NCI-H1105 treated with DMSO at 0.1 percent for 48 hours (cell line): ENCODE data around the gene HJURP.

ENCODE experiments used
- DNase-seq: peaks from one replicate; lab custom pipeline; 2025; lab: John Stamatoyannopoulos, UW

Gene HJURP

DNA sequence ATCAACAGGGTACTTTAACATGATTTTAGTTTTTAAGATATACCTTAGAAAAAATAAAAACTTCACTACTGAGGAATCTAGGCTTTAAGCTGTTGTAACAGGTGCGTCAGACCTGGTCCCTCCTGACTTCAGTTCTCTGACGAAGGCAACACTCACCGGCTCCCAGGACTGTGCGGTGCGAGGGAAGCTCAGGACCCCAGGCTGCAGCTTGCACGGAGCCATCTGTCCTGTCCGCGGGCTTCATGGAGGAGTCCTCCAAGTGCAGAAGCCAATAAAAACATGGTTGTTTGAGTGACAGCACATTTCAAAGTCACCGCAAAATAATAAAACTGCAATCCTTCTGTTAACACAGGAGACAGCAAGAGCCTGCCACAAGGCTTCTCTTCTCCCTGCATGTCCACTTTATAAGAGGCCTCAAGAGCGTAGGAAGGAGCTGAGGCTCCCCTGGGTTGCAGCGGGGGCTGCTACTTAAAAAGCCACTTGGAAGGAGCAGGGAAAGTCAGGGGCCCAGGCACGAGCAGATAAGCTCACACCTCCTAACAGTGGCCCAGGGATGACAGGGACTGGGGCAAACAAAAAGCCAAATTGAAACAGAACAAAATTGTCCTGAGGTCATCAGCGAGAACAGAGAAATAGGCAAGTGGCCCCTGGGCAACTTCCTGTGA lies 4.6 kb downstream of the HJURP start:
- no peak for DNase-seq

DNA sequence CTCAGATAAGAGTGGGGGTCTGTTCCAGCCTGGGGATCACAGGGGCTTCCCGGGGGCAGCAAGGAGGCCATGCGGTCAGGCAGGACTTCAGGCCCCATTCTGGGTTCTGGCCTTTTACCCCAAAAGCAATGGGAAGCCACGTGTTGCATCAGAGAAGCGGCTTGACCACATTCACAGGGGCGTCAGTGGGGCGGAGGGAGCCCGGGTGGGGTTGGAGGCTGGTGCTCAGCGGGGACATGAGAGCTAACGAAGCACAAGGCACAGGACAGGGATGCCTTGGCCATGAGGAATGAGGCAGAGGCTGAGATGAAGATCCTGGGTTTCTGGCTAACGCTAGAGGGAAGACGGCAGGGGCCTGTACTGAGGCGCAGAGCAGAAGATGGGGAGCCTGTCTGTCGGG lies 6.1 kb downstream of the HJURP start:
- DNase-seq: no peak

DNA sequence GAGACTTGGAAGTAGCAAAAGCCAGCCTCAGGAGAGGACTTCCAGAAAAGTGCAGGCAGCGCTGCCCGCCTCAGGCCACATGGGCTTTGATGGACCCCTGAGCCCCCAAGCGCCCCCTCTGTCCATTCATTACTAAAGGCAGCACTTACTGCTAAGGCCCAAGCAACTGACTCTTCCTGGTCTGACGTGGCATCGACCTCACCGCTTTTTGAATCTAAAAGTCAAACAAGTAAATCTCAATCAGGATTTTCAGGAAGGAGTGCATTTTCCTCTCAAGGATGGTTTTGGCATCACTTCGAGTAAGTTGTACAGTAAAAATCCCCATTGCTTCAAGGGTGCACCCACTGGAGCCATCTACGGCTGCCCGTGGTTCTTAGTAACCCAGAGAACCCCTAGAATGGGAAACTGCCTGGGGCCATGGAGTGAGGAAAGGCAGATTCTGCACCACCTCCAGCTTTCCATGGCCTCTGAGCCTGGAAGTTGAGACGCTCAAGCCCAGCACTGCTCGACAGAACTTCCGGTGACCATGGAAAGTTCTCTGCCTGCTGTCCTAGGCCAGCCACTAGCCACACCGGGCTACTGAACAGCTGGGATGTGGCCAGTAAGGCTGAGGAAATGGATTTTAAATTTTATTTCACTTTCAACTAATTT lies 7.0 kb downstream of the HJURP start:
- no peak for DNase-seq

DNA sequence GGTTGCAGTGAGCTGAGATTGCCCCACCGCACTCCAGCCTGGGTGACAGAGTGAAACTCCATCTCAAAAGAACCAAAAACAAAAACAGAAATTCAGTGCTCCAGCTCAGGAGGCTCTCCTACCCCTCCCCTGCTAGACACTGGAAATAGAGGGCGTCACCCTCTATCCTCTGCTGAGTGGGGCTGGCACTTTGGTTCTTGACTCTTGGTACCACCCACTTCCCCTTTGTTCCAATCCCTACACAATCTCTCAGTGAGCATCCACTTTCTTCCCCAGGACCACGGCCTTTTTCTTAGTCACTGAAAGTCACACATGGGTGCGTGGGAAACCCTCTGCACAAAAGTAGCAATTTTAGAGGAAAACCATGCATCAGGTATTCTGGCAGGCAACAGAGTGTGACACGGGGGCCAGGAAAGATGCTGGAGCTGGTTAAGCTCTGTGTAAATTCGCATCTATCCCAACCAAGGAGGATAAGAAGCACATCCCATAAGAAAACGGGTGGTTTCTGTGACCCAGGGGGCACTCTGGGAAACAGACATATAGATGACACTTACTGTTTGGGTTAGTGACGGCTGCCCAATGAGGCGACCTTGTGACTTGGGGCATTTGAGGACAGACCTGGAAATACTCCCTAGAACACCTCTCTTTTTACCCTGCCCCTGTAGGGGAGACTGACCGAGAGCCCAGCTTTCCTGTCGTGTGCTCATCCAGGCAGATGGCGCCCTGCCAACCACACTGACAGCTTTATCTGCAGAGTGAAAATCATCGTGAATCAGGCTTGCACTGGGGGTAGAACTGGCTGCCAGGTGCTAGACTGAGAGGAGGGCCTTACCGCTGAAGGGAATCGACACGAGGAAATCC lies 7.7 kb downstream of the HJURP start:
- no peak for DNase-seq

DNA sequence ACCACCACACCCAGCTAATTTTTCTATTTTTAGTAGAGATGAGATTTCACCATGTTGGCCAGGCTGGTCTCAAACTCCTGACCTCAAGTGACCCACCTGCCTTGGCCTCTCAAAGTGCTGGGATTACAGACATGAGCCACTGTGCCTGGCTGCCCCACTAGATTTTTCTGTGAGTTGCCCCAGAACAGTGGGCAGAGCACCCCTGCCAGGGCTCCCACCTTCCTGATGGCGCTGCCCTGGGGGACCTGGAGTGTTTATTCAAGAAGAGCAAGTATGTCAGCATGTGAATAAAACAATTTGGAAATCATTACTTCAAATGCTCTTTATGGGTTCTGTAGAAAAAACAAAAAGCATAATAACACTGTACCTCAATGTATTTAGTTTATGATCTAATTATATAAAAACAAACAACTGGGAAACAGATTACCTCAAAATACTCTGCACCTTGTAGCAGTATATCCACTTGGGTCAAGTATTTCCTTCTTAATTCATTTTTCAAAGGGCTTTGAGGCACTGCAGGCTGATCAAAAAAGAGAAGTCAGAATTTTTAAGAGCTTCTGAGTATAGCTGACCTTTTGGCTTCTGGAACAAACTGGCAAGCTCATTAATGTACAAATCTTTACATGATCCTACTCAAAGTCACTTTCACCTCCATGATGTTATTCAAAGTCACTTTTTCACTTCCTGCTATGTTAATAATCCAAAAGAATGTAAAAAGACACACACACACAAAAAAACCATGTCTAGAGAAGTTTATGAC lies 8.9 kb downstream of the HJURP start:
- no peak for DNase-seq

DNA sequence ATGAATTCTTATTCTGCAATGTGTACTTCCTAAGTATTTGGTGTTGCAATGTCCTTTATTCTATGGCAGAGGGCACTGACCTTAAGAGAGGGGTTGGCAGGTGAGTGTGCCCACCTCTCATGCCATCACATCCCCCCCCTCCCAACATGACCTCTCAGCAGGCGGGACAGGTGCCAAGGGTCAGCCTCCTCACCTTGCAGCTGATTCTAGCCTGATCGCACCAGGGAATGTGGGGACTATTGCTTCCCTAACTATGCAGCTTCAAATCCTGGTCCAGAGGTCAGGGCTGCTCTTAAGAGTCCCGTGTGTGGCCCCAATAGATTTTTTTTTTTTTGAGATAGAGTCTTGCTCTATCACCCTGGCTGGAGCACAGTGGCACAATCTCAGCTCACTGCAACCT lies 9.5 kb downstream of the HJURP start:
- no peak for DNase-seq

DNA sequence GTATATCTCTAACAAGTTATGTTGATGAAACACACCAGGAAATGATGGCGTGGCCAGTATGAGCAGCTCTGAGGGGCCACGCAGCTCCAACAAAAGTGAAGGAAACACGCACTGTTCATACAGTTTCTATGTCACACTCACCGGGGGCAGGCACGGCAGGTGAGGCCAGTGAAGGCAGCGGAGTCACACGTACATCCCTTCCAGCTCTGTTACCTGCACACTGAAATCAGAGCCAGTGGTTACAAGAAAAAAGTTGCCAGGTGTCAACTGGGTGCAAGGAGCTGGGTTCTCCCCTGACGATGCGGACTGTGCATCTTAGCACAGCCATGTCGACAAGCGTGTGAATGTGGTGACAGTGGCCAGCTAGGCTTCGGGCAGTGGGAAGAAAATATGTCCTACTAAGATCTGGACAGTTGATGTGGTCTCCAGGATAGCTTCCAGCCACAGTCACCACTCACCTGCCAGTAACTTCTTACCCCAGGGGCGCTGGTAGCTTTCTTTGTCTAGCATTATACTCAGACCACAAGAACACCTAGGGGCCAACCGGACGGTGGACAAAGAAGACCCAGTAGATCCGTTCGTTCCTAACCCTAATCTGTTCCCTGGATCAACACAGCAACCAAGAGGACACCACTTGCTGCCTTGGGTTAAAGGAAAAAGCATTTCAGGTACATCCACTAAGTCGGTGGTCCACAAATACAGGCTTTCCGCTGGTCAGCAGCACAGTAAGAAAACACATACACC lies 10.1 kb downstream of the HJURP start:
- no peak for DNase-seq

DNA sequence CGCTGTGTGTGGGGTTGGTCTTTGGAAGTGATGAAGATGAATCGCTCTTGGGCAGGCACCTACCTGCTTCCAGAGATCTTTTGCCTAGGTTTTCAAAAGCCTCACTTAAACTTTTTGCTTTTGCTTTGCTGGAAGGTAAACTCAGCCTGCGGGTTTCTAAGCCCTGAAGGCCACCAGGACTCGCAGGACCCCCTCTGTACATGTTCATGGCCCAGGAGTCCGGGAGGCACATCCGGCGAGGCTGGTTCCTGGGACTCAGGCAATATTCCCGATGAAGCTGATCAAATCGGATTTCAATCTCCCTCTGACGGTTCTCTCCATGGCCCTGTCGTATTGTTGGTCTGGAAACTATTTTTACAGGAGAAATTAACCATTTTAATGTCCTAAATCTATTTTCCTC lies 13.2 kb downstream of the HJURP start:
- DNase-seq: no peak

DNA sequence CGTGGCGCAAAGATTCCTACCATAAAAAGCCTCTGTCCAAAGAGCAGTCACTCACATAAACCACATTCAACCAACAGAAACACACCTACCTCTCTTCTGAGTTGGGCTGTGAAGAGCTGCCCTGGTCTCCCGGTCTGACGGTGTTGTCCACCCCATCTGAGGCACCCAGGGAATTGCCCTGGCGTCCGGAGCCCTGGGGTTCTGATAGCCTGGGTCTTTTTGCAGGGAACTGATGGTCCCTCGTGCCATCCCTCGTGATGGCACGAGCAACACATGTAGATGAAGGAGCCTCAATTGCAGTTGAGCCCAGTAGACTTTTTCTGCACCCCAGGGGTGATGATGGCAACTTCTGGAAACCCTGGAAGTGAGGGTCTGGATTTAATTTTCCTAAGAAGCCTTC lies 13.8 kb downstream of the HJURP start:
- no peak for DNase-seq

DNA sequence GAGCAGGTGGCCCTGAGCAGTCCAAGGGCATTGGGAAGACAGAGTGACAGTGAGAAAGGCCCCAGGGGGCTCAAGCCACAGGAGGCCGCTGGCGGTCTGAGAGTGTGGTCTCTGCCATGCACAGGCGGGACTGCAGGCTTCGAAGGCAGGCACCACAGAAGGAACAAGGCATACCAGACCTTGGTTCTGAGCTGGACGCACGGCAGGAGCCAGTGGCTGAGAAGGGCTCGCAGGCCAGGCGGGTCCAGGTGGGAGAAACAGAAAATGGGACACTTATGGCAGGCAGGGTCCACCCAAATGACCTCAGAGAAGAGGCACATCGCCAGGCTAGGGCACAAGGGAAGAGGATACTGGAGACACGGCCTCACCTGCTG lies 14.9 kb downstream of the HJURP start:
- DNase-seq: no peak

DNA sequence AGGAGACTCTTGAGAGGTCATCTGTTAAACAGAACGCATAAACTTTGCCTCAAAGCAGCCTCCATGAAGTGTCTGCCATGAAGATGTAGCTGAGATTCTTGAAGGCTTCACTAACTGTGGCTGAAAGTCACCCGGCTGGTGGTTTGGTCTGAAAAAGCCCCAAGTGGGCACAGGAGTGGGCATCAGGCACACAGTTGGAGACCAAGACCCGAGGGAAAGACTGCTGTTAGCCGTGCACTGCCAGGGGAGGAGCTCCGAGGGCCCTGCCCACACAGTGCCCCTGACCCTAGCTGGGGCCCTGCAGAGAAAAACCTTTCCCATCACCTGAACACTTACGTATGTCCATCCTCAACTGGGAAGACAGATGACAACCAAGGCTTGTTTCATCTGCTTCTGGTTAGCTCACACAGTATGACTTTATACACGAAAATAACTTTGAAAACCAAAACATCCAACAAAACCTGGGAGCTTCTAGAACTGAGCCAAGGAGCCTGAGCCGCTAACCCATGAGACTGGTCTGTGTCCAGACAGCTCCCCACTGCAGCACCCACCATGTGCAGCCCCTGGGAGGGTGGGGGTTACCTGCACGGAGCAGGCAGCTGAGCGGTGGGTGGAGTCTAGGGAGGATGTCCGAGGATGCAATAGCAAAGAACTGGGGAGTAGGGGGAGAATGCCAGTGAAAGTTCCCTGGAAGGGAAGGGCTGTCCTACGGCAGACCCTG lies 15.4 kb downstream of the HJURP start:
- no peak for DNase-seq

DNA sequence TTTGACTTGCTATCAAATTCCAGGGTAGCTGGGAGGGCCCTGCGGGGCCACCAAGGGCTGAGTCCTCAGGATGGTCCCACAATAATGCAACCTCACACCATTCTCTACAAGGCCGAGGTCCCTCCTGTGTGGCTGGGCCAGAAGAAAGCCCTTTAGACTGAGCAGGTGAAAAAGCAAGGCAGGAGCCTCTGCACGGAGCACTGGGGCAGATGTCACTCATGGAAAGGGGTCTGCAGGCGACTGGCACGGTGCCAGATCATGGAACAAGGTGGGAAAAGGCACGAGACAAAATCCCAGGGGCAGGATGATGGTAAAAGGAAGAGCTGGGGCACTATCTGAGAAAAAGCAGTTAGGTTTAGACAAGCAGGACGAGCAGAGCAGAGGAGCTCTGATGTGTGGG lies 16.1 kb downstream of the HJURP start:
- no peak for DNase-seq

DNA sequence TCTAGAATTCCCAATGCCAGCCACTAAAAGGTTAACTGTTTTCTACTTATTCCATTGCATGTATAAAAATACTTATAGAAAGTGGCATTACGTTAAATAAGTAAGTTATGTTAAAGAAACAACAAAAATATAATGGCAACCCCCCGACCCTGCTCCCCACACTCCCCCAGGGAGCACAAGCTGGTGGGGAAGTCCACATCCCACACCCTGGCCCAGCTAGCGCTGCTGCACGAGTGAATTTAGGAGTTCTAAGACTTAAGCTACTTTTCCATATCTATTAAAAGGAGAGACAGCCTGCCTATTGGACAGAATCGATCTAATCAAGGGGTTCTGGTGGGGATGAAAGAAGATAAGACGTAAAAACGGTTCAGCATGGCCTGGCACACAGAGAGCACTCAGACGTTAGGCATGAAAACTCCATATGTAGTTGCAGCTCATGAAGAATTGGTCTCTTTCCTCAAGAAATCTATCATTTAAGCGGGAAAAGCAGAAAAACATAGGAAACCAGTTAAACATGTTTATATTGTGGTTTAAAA lies 16.6 kb downstream of the HJURP start:
- DNase-seq: no peak

DNA sequence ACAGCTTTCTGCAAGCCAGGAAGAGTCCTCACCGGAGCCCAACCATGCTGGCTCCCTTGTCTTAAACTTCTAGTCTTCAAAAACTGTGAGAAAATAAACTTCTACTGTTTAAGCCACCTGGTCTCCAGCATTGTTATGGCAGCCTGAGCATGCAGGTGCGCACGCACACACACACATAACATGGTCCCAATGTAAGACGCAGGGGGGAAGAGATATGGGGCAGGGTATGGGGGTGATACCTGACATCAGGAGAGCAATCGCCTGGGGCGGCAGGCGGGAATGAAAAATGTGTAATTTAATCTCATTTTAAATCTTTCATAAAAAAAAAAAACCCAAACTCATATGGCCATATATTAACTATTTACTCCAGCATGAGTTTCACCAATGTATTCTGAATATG lies 18.0 kb downstream of the HJURP start:
- no peak for DNase-seq

DNA sequence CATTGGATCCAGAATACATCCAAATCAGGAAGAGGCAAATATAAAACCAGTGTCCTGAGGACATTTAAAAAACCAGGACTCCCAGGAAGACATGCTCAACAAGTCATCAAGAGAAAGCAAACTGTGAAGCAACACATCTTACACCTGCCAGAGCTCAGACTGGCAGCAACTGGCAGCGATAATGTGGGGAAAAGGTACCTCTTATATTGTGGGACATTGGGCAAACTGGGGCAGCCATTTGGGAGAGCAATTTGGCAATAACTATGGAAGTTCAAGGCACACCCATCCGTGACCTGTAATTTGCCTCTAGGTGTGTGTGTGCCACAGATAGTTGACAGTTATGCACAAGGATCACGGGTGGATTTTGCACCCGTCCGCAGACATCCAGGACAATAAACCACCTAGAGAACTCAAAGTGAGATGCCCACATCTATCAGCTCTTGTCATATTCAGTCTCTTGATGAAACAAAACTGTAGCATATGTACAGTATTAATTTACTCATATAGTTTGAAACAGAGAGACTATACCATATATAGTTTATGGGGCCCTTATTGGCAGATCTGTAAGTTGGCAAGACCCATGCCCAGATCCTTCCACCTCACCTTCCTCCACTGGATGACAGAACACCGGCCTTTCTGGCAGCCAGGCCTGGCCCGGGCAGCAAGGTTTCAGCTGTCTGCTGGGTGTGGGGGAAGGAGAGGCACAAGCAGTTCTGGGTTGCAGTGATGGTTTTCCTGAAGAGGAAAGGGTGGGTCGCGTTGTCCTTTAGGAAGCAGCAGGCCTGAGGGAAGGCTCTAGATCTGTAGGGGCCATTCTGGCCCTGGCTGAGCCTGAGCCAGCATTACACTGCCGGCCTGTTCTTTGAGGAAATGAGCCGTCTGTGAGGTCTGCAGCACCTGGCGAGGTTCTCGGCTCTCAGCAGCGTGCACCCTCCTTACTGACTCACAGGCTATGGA lies 18.8 kb downstream of the HJURP start:
- no peak for DNase-seq

DNA sequence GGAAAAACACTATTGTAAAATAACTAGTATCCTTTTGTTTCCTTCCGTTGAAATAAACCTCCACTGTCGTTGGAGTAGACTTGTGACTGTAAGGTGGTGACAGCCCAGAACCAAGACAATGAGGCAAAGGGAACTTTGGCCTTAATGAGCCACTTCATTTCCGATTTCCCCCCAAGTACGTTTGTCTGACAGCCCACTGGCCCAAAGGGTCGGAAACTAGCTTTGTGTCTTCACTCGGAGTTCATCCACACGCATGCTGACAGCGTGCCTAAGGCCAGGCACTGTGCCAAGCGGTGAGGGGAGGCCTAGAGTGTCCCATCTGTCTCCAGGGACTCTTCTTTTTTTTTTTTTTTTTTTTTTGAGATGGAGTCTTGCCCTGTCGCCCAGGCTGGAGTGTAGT lies 21.0 kb downstream of the HJURP start:
- peak; percentile 6 for DNase-seq

DNA sequence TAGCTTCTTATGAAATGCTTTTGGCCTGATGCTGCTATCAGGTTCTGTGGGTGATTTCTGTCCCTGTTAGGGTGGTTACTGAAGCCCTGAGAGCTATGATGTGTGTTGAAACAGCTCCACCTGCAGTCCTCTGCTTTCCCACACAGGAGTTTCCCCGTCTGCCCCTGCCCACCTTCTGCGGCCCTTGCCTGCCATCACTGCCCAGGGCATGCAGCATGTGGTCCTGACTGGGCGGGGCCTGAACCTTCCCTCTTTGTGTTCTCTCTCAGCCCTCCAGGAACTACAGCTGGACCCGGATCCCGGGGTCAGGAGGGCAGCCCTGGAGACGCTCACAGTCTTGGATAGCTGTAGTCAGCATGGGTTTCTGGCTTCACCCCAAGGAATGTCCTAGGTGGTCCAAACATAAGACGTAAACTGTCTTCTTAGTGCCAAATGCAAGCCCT lies 21.4 kb downstream of the HJURP start:
- peak; percentile 23 for DNase-seq

DNA sequence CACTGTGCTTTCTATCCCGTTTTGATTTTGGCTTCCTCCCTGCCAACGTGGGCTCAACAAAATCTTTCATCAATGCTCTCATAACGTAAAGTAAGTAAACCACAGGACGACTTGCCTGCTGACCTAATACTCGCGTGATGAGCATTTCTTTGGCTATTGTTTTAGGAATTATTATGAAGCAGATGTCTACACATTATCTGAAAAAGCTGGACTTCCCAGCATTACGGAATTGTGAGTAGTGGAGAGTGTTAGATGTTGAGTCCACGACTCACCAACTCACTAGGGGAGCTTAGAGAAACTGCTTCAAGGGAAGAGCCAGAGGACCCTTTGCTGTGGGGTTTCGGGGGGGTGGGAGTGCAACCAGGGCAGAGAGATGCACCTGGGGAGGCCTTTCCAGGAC lies 21.9 kb downstream of the HJURP start:
- DNase-seq: no peak

DNA sequence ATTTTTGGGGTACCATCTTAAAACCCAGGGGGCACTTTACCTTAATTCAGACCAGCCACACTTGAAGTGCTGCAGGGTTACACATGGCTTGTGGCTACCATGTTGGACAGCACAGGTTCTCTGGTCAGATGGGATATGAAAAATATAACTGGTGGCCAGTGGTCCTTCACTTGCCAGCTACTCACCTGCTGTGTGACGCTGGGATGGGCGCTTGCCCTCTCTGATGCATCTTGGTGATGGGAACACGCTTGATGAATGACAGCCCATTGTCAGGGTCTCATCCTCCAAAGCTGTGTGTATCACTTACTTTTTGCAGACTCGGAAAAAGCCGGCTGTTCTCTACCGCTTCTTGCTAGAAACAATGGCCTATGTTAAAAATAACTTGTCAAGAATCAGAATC lies 22.5 kb downstream of the HJURP start:
- DNase-seq: no peak
